Activated CD8-positive, alpha-beta memory T cell treated with anti-CD3 and anti-CD28 coated beads for 48 hours (primary cell): ENCODE results near the gene CERK.
"Not testable (repeated sequence)": the region's sequence is repeated elsewhere in the genome, so short reads cannot be mapped to it uniquely, and the experiment has no call there.

ENCODE experiments used
- DNase-seq, 3 experiments: peaks; one replicate each; pipeline ENCODE4 v3.0.0-alpha.2; 2020; ENCODE audit warnings: low read depth in 2 of 3, low spot score in 2 of 3

The CERK gene

DNA sequence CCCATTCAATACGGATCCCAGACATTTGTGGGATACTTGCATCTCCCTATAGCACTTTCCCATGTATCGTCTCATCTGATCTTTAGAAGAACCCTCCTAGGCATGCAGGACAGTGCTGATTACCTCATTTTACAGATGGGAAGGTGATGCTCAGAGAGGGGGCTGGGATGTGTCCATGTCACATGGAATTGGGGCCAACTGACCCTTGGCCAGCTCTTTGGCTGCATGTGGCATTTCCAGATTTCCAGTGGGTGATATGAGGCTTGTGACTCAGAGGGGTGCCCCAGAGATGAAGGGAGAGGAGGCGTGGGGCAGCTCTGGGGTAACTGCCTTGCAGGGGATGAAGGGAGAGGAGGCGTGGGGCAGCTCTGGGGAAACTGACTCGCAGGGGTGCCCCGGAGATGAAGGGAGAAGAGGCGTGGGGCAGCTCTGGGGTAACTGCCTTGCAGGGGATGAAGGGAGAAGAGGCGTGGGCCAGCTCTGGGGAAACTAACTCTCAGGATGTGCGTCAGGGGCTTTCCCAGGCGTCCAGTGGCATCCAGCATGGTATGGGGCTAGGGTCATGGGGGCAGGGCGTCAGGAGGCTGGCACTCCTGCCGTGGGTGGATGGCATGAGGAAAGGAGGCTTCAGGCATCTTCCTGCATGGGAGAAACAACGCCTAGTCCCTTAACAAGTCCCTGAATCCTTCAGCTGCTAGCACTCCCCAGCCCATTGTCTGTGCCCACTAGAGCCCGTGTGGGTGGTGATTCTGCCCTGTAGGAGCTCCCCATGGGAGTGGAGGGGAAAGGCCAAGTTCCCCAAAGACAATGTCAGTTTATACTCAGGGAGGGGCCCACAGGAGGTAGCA is 11.9 kb upstream of the CERK start:
- DNase-seq, result no peak

DNA sequence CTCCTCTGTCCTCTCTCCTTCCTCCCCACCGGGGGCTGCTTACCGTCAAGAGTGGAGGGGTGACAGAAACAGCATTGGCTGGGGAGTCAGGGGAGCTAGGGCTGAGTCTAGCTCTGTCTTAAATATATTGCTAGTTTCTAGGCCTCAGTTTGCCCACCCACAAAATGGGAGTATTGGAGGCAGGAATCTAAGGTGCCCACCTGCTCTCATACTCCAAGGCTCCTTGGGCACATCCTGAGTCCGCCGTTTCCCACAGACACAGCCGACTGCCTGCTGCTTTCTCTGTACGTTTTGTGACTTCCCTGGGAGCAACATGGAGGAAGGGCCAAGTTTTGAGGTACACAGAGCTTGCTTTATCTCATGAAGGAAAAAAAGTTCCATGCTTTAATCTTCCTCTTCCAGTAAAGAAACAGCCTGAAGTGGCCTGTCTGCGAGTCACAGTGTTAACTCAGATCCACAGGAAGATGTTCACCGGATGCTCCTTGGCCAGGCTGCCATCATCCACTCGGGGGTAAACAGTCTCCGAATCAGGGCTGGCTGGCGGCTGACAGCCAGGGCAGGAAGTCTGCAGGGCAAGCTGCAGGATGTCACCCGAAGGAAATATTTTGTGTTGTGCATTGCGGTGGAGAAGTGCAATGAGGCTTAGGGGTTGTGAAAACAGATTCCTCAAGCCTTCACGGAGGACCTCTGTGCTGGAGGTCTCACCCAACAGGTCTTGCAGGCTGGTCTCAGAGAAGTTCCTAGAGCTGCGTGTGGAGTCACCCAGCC is 11.0 kb upstream of the CERK start:
- no peak for DNase-seq

DNA sequence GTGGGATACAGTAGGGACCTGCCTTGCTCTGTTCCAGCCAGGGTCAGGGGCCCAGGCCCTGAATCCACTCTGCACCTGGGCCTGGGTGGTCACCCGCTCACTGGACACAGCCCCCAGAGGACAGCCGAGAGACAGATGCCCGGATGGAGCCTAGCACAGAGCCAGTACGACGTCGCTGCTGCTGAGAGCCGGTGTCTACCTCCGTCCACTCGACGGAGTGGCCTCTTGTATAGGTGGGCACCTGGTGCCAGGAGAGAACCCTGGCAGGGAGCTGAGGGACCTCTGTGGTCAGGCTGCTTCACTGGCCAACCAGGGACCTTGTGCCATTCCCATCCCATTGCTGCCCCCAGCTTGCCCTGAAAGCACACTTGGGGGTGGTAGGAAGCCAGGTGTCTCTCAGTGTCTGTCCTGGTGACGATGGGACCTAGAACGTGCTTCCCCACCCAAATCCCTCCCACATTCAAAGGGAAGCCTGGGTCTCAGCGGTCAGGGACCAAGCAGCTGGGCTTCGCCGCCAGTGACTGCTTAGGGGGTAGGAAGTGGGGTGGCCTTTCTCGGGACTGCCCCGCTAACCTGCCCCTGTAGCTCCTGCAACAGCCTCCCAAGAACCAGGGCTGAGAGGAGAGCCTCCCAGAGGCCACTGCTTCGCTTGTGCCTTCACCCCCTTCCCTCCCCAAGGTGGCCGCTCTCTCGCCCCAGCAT is 10.3 kb upstream of the CERK start:
- no peak for DNase-seq

DNA sequence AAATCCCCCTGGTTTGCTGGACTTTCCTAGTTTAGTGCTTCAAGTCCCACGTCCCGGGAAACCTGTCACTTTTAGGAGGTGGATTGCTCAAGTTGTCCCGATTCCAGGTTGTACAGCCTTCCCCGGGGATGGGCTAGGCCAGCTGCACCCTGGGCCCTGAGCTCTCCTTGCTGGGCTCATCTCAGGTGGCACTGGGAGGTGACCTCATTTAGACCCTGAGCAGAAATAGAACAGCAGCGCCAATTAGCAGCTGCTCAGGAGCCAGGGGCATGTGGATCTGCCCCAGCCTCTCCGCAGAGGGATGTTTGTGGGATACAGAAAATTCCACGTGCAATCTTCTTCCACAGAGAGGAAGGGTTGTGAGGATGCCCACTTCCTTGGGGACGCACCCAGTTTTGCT is 9.6 kb upstream of the CERK start:
- no peak for DNase-seq

DNA sequence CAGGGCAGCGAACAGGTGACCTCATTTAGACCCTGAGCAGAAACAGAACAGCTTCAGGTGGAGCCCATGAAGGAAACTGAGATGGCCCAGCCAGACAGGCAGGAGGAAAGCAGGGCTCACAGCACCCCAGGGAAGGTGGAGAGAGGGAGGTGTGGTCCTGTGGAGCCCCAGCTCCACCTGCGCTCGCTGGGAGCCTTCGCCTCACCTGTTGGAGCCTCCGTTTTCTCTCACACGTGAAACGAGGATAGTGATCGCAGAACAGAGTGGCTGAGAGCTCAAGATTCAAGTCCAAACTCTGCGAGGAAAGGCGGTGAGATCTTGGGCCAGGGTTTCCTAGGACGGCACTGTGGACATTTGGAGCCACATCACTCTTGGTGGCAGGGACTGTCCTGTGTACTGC is 8.6 kb upstream of the CERK start:
- no peak for DNase-seq

DNA sequence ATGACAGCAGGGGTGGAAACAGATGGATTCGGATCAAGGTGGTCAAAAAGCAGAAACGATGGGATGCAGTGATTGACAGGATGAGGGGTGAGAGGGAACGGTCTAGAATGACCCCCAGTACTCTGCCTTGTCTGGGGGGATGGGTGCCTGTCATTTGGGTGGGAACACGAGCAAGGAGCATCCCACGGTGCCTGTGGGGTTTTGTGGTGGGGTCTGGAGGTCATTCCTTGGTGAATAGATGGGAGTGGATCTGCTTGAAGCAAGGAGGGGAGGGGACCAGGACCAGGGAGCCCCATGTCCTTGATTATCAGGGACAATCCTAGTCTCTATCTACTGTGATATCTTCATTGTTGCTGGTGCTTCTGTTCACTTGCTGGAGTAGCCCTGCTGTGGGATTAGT is 8.1 kb upstream of the CERK start:
- no peak for DNase-seq

DNA sequence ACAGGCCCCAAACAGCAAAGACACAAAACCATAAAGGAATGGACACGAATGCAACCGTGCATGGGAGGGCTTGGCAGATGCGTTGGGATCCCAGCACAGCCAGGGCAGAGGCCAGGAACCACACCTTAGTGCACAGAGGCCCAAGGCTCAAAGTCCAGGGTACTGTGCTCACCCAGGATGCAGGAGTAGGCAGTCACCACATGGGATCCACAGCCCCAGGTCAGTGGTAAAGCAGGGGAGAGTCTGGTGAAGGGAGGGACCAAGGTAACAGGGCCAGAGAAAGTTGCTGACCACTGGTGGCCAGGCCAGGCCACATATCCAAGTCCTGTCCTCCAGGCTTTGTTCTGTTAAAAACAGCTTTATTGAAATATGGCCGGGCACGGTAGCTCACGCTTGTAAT is 6.5 kb upstream of the CERK start:
- no peak for DNase-seq

DNA sequence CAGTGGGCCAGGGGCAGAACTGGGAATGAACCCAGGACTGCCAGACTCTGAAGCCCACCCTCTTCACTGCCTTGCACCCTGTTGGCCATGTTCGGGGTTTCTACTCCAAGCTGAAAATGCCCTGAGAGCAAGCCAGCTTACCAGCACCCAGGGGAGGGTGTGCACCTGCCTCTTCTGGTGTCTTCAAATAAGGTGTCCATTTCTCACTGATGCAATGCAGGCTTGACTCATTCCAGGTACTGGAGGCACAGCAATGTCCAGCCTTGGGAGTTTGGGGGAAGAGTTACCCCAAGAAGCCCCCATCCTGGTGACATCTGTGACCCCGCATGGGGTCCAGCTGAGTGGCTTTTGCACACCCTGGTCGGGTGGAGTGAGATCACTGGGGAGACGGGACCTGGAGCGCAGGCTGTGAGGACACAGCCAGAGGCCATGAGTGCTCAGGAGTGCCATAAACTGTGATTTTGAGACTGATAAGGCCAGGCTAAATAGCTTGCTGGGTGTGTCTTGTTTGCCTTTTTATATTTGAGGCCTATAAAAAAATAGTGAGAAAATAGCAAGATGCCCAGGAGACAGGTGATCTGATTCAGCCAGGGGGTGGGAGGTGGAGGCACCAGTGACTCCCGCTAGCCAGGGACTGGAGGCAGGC is 4.6 kb upstream of the CERK start:
- no peak for DNase-seq

DNA sequence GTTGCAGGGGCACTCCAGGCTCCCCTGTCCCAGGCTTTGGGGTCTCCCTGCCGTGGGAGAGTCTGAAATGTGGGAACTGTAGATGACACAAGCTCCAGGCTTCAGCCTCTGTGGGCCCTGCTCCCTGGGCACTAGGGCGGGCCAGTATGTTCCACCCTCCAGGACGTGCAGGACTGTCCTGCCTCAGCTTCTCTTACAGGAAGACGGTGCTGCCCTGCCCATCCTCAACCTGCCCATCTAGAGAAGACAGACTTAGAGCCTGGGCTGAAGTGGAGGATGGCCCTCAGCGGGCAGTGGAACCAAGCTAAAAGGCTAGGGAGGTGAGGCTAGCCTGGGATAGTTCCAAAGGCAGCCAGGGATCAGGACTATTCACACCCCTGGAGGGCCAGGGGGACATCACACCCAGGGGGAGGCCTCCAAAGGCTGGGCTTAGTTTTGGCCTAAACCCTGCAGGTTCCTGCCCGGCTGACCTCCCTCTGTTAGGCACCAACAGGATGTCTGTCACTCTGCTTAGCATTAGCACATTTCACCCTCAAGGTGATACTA is 4.0 kb upstream of the CERK start:
- DNase-seq, result no peak

DNA sequence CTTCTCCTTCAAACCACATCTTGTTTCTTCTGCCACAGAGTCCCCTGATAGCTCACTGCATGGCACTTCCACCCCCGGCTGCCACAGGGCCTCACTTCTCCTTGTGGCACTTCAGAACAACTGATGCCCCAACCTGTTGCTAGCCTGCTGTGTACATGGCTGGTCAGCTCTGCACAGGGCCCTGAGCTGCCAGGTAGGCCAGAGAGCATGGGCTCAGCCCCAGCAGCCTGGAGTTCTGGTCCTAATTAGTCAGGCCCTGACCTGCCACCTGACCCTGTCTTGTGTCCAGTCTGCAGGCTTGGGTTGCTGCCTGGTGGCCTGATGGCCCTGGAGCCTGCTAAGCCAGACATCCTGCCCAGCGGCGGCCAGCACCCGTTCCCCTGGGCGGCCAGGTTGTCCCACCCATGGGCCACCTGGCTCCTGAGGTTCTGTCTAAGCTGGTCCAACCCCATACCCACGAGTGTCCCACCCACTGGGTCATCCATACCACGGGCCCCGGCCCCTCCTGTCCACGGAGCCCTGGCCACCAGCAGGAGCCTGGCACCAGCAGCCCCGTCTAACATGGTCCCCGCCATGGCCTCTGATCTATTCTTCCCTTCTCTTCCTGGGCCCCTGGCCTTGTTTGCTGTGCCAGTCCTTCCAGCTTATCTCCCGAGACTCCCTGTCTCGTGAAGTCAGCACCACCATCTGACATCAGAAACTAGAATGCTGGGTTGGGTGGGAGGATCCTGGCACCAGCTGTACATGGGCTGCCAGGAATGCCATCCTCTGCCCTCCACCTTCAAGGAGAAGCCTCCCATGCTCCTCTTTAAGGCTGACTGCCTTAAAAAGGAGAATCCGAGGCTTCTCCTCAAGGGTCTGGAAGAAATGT is 3.1 kb upstream of the CERK start:
- no peak for DNase-seq

DNA sequence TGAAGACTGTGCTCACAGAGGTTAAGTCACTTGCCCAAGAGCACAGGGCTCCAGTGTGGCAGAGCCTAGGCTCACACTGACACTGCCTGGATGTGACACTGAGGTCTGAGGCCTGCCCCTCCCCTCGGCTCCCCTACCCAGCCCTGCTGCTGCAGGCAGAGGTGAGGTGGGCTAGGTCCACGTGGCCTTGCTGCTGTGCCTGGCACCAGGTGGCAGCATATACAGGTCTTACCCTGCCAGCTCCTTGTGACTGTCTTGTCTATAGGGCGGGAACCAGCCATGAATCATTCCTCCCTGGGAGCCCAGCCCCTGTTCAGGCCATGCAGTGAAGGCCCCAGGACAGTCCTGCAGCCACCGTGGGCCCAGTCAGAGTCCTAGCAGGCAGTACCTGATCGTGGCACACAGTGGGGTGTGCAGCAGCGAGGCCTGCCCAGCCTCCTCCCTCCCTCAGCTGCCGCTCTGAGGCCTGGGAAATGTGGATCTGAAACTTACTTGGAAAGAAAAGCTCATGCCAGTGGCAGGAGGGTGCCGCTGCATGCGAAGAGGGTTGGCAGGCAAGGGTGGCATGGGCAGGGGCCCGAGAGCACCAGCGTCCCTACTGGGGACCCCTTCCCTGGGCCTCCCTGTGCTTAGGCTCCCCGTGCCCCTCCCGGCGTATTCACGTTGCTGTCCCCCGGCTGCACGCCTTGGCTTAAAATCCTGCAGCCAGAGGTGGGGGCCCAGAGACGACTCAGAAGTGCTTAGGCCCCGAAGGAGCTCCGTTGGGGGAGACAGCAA is 1.2 kb upstream of the CERK start:
- peak in 2 of 3 experiments; percentile 50 to 60 for DNase-seq

DNA sequence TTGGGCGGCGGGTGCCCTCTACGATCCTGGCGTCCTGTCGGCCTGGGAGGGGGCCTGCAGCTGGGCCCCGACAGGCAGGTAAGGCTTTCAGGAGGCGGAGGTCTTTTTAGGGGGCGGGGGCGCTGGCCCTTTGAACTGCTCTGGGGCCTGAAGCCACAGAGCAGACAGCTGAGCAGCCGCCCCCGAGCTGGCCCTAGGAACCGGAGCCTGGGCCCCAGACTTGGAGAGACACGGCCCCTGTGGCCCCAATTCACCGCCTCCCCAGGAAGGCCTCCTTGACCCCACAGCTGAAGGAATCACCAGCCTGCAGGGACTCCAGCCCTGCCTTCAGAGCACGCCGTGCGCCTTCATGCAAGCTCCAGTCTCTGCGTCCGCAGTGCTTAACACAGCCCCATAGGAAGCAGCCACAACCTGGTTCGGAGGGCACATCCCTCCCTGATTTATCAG is 618 bp upstream of the CERK start:
- no peak for DNase-seq

DNA sequence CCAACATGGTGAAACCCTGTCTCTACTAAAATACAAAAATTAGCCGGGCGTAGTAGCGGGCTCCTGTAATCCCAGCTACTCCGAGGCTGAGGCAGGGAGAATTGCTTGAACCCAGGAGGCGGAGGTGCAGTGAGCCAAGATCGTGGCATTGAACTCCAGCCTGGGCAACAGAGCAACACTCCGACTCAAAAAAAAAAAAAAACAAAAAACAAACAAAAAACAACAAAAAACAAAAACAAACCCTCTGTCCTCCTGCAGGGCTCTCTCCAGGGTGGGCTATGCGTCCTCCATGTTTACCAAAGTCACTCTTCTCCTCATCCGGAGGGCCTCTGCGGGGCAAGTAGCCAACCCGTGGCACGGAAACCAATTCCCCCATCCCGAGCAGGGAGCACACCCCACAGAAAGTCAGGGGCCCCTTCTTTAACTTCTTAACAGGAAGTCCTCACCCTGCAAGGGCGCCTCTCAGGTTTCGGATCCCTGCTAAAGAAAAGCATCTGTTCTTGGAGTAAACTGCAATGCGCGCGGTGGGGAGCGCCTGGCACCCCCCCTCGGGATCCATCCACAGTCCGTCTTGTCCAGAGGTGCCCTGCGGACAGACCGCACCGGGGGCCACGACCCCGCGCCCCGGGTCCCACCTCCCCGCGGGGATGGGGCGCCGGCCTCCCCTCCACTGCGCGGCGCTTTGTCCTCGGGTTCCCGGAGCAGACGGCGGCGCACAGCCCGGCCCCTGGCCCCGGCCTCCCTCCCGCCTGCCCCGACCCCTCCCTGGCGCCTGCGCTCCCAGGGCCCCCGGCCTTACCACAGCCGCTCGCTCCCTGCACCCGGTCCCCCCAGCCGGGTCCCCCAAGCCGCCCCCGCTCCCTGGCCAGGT is 712 bp downstream of the CERK start:
- DNase-seq, result peak in 2 of 3 experiments; percentile 29 to 35

DNA sequence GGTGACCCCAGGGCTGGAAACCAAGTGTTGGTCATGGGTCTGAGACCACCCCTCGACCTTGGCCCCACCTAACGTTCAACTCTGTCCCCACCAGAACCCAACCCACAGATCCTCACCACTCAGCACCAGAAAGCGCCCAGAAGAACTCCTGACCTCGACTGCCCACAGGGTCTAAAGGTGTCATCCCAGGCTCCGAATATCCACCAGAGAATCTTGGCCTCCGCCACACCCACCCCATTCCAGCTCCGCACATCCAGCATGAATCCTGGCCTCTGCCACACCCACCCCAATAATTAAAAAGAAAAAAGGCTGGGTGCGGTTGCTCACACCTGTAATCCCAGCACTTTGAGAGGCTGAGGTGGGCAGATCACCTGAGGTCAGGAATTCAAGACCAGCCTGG is 1.3 kb downstream of the CERK start:
- DNase-seq, result no peak

DNA sequence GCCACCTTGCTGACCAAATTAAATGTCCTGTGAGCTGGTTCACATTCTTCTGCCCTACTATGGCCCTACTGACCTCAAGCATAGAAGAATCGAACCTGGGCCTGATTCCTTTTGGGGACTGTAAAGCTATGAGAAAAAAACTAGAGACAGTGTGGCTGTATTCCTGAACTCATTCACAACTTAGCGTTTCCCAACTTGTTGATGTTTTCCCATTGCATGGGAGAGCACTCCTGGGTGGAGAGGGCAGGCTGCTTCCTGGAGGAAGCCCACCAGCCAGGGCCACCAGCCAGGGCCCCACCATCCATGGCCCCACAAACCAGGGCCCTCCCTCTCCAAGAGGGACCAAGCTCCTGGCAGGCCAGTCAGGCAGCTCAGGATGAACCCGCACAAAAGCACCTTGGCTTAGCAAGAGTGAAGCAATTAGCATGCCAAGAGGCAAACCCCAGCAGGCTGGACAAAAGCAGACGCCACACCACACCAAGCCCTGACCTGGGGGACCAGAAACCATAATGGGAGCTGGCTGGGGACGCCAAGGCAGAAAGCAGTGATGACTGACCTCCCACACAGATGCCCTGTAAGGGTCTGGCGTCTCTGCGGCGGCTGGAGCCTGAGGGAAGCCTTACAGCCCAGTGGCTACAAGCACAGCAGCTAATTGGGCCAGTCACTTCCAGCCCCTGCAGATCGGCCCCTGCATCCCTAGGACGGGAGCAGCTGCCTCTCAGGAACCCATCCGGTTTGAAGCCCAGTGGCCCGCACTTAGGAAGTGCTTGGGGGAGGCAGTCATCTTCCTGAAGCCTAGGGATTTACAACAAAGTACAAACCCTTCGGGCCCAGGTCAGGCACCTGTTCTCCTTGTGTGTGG is 2.1 kb downstream of the CERK start:
- no peak for DNase-seq

DNA sequence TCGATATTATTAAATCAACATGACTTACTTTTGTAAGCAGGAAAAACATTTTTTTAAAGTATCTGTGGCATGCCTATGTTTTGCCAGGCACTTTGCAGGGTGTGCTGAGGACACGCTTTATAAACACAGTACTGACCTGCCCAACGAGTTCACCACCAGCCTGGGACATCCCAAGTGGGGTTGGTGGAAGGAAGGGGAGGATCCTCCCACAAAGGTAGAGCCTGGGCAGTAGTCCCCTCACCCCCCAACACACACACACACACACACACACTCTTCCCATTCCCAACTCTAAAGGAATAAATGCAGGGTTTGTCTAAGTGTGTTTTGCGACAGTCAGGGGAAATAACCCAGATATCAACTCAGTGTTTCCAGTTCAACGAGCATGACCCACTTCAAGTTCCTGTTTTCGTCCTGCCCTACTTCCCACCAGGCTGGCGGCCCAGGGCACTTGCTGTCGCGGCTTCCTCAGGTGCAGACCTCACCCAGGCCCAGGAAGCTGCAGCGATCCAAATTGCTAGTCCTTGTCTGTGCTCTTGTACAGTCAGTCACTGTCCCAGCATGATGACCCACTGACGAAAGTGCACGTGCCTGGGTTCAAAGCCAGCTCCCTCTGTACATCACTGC is 3.1 kb downstream of the CERK start:
- peak in 1 of 3 experiments; percentile 17 for DNase-seq

DNA sequence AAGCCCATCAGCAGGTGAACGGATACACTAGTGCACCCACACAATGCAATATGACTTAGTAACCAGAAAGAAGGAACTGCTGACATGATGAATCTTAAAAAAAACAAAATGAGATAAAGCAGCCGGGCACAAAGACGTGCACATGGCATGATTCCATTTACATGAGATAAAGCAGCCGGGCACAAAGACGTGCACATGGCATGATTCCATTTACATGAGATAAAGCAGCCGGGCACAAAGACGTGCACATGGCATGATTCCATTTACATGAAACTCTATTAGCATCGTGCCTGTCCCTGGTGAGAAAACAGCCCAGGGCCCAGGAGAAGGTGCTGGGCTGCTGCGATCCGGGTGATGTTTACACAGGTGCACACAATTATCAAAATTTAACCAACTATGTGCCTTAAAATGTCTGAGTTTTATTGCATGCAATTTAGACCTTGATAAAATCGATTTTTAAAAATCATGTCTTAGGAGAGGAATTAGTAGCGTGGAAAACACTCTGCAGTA is 3.8 kb downstream of the CERK start:
- DNase-seq, result not testable (repeated sequence)
